ENCODE measurements around the gene YIF1B.

Gene YIF1B

DNA sequence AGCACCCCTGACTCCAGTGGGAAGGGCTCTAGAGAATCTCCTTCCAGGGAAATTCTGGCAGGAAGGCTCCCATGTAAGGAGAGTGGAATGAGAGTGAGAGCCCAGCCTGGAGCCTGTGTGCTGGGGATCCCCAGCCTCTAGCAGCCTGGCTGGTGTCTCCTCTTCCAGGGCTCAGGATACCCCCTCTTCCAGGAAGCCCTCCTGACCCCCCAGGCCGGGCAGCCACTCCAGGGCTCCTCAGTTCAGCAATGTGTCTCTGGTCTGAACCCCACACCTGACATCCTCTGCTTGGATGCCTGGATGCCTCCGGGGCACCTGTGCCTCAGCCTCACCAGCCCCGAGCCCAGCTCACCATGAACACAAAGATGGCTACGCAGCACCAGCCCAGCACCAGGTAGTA lies 8.7 kb downstream of the YIF1B start:
- TF ChIP-seq, protein P1, sequence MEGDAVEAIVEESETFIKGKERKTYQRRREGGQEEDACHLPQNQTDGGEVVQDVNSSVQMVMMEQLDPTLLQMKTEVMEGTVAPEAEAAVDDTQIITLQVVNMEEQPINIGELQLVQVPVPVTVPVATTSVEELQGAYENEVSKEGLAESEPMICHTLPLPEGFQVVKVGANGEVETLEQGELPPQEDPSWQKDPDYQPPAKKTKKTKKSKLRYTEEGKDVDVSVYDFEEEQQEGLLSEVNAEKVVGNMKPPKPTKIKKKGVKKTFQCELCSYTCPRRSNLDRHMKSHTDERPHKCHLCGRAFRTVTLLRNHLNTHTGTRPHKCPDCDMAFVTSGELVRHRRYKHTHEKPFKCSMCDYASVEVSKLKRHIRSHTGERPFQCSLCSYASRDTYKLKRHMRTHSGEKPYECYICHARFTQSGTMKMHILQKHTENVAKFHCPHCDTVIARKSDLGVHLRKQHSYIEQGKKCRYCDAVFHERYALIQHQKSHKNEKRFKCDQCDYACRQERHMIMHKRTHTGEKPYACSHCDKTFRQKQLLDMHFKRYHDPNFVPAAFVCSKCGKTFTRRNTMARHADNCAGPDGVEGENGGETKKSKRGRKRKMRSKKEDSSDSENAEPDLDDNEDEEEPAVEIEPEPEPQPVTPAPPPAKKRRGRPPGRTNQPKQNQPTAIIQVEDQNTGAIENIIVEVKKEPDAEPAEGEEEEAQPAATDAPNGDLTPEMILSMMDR (IDR thresholded peaks at IDR 0.05) = no peak

- TF ChIP-seq, protein P1 (IDR thresholded peaks at IDR 0.05) = no peak
These were observed 9.5 kb downstream of the YIF1B start for GRCh38 chr19:38306236-38306635.

GRCh38 chr19:38304866-38305429 lies 10.8 kb downstream of the YIF1B start:
- TF ChIP-seq, protein P1 (IDR thresholded peaks at IDR 0.05) = no peak

GRCh38 chr19:38304352-38304865 lies 11.3 kb downstream of the YIF1B start:
- TF ChIP-seq, protein P1 (IDR thresholded peaks at IDR 0.05) = no peak

GRCh38 chr19:38303517-38304351 lies 12.0 kb downstream of the YIF1B start, which contains the start of gene C19orf33:
Gene C19orf33 (plus strand): TSS chr19:38304251. CDS start chr19:38304262, 11 bp downstream.
- TF ChIP-seq, protein P1 (IDR thresholded peaks at IDR 0.05) = no peak

GRCh38 chr19:38298821-38299680 lies 16.7 kb downstream of the YIF1B start:
- TF ChIP-seq, protein P1 (IDR thresholded peaks at IDR 0.05) = no peak

GRCh38 chr19:38294090-38294489 lies 21.7 kb downstream of the YIF1B start:
- TF ChIP-seq, protein P1 (IDR thresholded peaks at IDR 0.05) = no peak
